HCT116 (cell line): Measurements from ENCODE around the gene ADCK2. TPM values are rescaled to one million over a fixed set of nuclear protein-coding genes. Genes with fewer than 3 reads are reported as not detected.

Source experiments
- ATAC-seq: fragments of 200-7000 bp; cut with Tn5 transposase; 2 replicates; pipeline ENCODE4 v1.9.1; 2020; ENCODE audit warnings: mild to moderate bottlenecking, moderate library complexity
- BruUV-seq: library from RNA; stranded (reverse); fragments of 400-500 nt; replicated peaks from 2 replicates; lab custom pipeline; 2021; lab: Mats Ljungman, UMichigan
- CTCF ChIA-PET: fragments of 300-600 bp; sonication (Branson Sonifier 250); formaldehyde crosslinking; loops from one replicate; lab custom pipeline; 2021; ENCODE audit warnings: antibody characterized with exemption; lab: Charles Lee
- POLR2A ChIA-PET: fragments of 300-600, 350-600 bp; sonication (Branson Sonifier 250); formaldehyde crosslinking; loops from one replicate; lab custom pipeline; 2021; ENCODE audit warnings: antibody characterized with exemption; lab: Charles Lee
- RAD21 ChIA-PET, 2 experiments: fragments of 300-600 bp; sonication (Branson Sonifier 250); formaldehyde crosslinking; loops; one replicate each; lab custom pipeline; 2023; ENCODE audit warnings: low total read pairs in 2 of 2; ENCODE audit not compliant: uncharacterized antibody in 2 of 2, unreplicated experiment in 2 of 2, low non-redundant PET in 1 of 2; lab: Charles Lee
- DNase-seq: peaks from one replicate; pipeline ENCODE4 v3.0.0-alpha.2; 2010; ENCODE audit warnings: low read depth, low spot score
- H2AFZ ChIP-seq: fragments of 200-600 bp; shearing (Covaris generic), sonication (generic); 2 replicates; pipeline ENCODE4 v1.6.1; 2017; ENCODE audit warnings: low read depth, mixed run types, mixed read lengths, antibody characterized with exemption, low read length; ENCODE audit not compliant: poor library complexity, severe bottlenecking
- H3K27ac ChIP-seq: 2 replicates; pipeline ENCODE4 v1.5.1; 2012; ENCODE audit warnings: low read depth, low read length
- H3K27me3 ChIP-seq: fragments of 200-600 bp; sonication (generic); 2 replicates; pipeline ENCODE4 v1.6.1; 2016; ENCODE audit warnings: mixed run types, low read length, mixed read lengths; ENCODE audit not compliant: insufficient read depth
- H3K36me3 ChIP-seq, 2 experiments: fragments of 200-500 bp in 1 of 2; fragments of 200-600 bp in 1 of 2; sonication (Bioruptor generic) in 1 of 2; sonication (generic) in 1 of 2; 2 replicates each; pipeline versions ENCODE4 v1.5.1 to v1.6.1; 2014 to 2016; ENCODE audit warnings: low read length in 2 of 2, inconsistent platforms in 1 of 2, mixed read lengths in 1 of 2, mixed run types in 1 of 2; ENCODE audit not compliant: insufficient read depth in 2 of 2, control insufficient read depth in 1 of 2
- H3K4me1 ChIP-seq, 2 experiments: fragments of 200-600 bp in 1 of 2; sonication (generic) in 1 of 2; 2 replicates each; pipeline versions ENCODE4 v1.5.1 to v1.6.1; 2012 to 2017; ENCODE audit warnings: low read length in 2 of 2, inconsistent platforms in 1 of 2, mild to moderate bottlenecking in 1 of 2, mixed read lengths in 1 of 2, mixed run types in 1 of 2, moderate library complexity in 1 of 2; ENCODE audit not compliant: insufficient read depth in 2 of 2, control insufficient read depth in 1 of 2
- H3K4me2 ChIP-seq: fragments of 200-600 bp; sonication (generic); 2 replicates; pipeline ENCODE4 v1.6.1; 2017; ENCODE audit warnings: mixed run types, low read length, mixed read lengths
- H3K4me3 ChIP-seq, 2 experiments: fragments of 200-600 bp in 1 of 2; sonication (generic) in 1 of 2; replicated peaks in 1 of 2; 2 replicates each; pipeline ENCODE4 v1.5.1; 2011 to 2016; ENCODE audit warnings: low read length in 2 of 2, control low read depth in 1 of 2, low read depth in 1 of 2, mild to moderate bottlenecking in 1 of 2, mixed read lengths in 1 of 2, mixed run types in 1 of 2
- H3K79me2 ChIP-seq: fragments of 200-600 bp; sonication (generic); 2 replicates; pipeline ENCODE4 v1.6.1; 2017; ENCODE audit warnings: mild to moderate bottlenecking, mixed run types, low read length, moderate library complexity, mixed read lengths; ENCODE audit not compliant: insufficient read depth
- H3K9ac ChIP-seq: fragments of 200-600 bp; sonication (generic); 2 replicates; pipeline ENCODE4 v1.6.1; 2016; ENCODE audit warnings: low read length, mixed read lengths
- H3K9me2 ChIP-seq: fragments of 200-600 bp; sonication (generic), shearing (Covaris generic); 2 replicates; pipeline ENCODE4 v1.6.1; 2017; ENCODE audit warnings: mixed run types, mild to moderate bottlenecking, moderate library complexity; ENCODE audit not compliant: insufficient read depth
- H3K9me3 ChIP-seq, 2 experiments: fragments of 200-500 bp in 1 of 2; fragments of 200-600 bp in 1 of 2; sonication (Bioruptor generic) in 1 of 2; sonication (generic) in 1 of 2; 2 replicates each; pipeline ENCODE4 v1.6.1; 2014 to 2017; ENCODE audit warnings: low read length in 2 of 2, mixed read lengths in 2 of 2, inconsistent platforms in 1 of 2, low read depth in 1 of 2, mild to moderate bottlenecking in 1 of 2, mixed run types in 1 of 2, moderate library complexity in 1 of 2; ENCODE audit not compliant: control insufficient read depth in 1 of 2, insufficient read depth in 1 of 2
- H4K20me1 ChIP-seq: fragments of 200-600 bp; sonication (generic), shearing (Covaris generic); 2 replicates; pipeline ENCODE4 v1.6.1; 2017; ENCODE audit warnings: mixed run types, mild to moderate bottlenecking, moderate library complexity; ENCODE audit not compliant: insufficient read depth
- CBX3 ChIP-seq: IDR thresholded peaks from 2 replicates; pipeline ENCODE4 v1.6.1; 2012; ENCODE audit warnings: low read depth
- CEBPB ChIP-seq: IDR thresholded peaks from 2 replicates; pipeline ENCODE4 v1.6.1; 2012; ENCODE audit warnings: low read depth
- CTCF ChIP-seq, 3 experiments: fragments of 200-600 bp in 1 of 3; sonication (generic) in 1 of 3; IDR thresholded peaks in 2 of 3; conservative IDR thresholded peaks in 1 of 3; 2 replicates each; pipeline ENCODE4 v1.5.1; 2012 to 2017; ENCODE audit warnings: low read depth in 2 of 3, low read length in 2 of 3, antibody characterized with exemption in 1 of 3, borderline replicate concordance in 1 of 3, control low read depth in 1 of 3, mild to moderate bottlenecking in 1 of 3, mixed read lengths in 1 of 3, mixed run types in 1 of 3, moderate library complexity in 1 of 3; ENCODE audit not compliant: insufficient read depth in 1 of 3
- ELF1 ChIP-seq: IDR thresholded peaks from 2 replicates; pipeline ENCODE4 v1.6.1; 2012; ENCODE audit warnings: low read depth, borderline replicate concordance
- EZH2 ChIP-seq: fragments of 200-600 bp; sonication (generic); IDR thresholded peaks from 2 replicates; pipeline ENCODE4 v1.6.1; 2017; ENCODE audit warnings: antibody characterized with exemption, mixed run types
- EZH2phosphoT487 ChIP-seq: fragments of 200-600 bp; IDR thresholded peaks from 2 replicates; pipeline ENCODE4 v1.6.1; 2018; ENCODE audit warnings: antibody characterized with exemption, borderline replicate concordance
- FOSL1 ChIP-seq: IDR thresholded peaks from 2 replicates; pipeline ENCODE4 v1.6.1; 2012; ENCODE audit warnings: low read depth
- JUND ChIP-seq: IDR thresholded peaks from 2 replicates; pipeline ENCODE4 v1.6.1; 2012
- MAX ChIP-seq: IDR thresholded peaks from 2 replicates; pipeline ENCODE4 v1.6.1; 2012
- POLR2A ChIP-seq: IDR thresholded peaks from 2 replicates; pipeline ENCODE4 v1.7.0; 2011; ENCODE audit warnings: borderline replicate concordance; ENCODE audit not compliant: insufficient read depth, insufficient read length; ENCODE audit errors: extremely low read depth
- POLR2AphosphoS5 ChIP-seq: IDR thresholded peaks from 2 replicates; pipeline ENCODE4 v1.6.1; 2011; ENCODE audit warnings: mild to moderate bottlenecking, low read depth, low read length, moderate library complexity
- RAD21 ChIP-seq: IDR thresholded peaks from 2 replicates; pipeline ENCODE4 v1.6.1; 2012; ENCODE audit warnings: low read depth, mild to moderate bottlenecking
- REST ChIP-seq: IDR thresholded peaks from 2 replicates; pipeline ENCODE4 v1.6.1; 2012; ENCODE audit warnings: low read depth
- SIN3A ChIP-seq: IDR thresholded peaks from 2 replicates; pipeline ENCODE4 v1.6.1; 2012; ENCODE audit warnings: low read depth
- SP1 ChIP-seq: IDR thresholded peaks from 2 replicates; pipeline ENCODE4 v1.6.1; 2012; ENCODE audit warnings: low read depth
- SRF ChIP-seq: IDR thresholded peaks from 2 replicates; pipeline ENCODE4 v1.6.1; 2012; ENCODE audit warnings: low read depth
- YY1 ChIP-seq: IDR thresholded peaks from 2 replicates; pipeline ENCODE4 v1.6.1; 2011; ENCODE audit warnings: low read length, low read depth, moderate library complexity, mild to moderate bottlenecking; ENCODE audit not compliant: insufficient replicate concordance; ENCODE audit errors: extremely low read depth
- ZBTB33 ChIP-seq: IDR thresholded peaks from 2 replicates; pipeline ENCODE4 v1.6.1; 2011; ENCODE audit warnings: mild to moderate bottlenecking, low read length, moderate library complexity; ENCODE audit not compliant: insufficient replicate concordance; ENCODE audit errors: extremely low read depth
- ZFX ChIP-seq: fragments of 450-650 bp; IDR thresholded peaks from 2 replicates; pipeline ENCODE4 v1.6.1; 2017
- ZNF274 ChIP-seq: fragments of 200-500 bp; sonication (Bioruptor generic); IDR thresholded peaks from 2 replicates; pipeline ENCODE4 v1.6.1; 2014; ENCODE audit warnings: mild to moderate bottlenecking, low read depth, low read length, inconsistent platforms
- intact Hi-C: fragments of 100-400 bp; cut with micrococcal nuclease; formaldehyde crosslinking; loops from 2 replicates; pipeline ENCODE4 v1.10.0; 2022
- total RNA-seq: library from RNA; stranded (reverse); gene quantifications from one replicate; pipeline ENCODE4 v1.2.1, GENCODE V29; 2021; ENCODE audit not compliant: unreplicated experiment

ADCK2 gene
- total RNA-seq, 1 experiment from 2014 or later, result 16.9 TPM

- Histone ChIP-seq H3K4me2 (no peak overlapping the region), H3K36me3 (no peaks in the 10 kb centered on the region), H3K4me1 (peaks cover 4 to 9% of the 10 kb centered on the region in 2 experiments; a peak in 3 of 4 replicates), H3K9me2 (no peaks in the 10 kb centered on the region), H3K27me3 (no peaks in the 10 kb centered on the region), H3K79me2 (no peaks in the 10 kb centered on the region), H3K9me3 (no peaks in the 10 kb centered on the region), H3K4me3 (no peak overlapping the region), H4K20me1 (no peaks in the 10 kb centered on the region), H2AFZ (no peak overlapping the region), H3K9ac (no peak overlapping the region), H3K27ac (no peak overlapping the region)
- intact Hi-C loops, result no loop called here
- ChIA-PET POLR2A (no interaction called here), CTCF (no interaction called here), RAD21 (no interaction called here)
- ATAC-seq (no peak), DNase-seq (no peak)
- no TSS peak for BruUV-seq
- TF ChIP-seq ZFX (no peak), EZH2phosphoT487 (no peak), SP1 (no peak), SRF (no peak), MAX (no peak), ELF1 (no peak), JUND (no peak), POLR2AphosphoS5 (no peak), CEBPB (no peak), YY1 (no peak), SIN3A (no peak), ZBTB33 (no peak), ZNF274 (no peak), REST (no peak), CBX3 (no peak), FOSL1 (no peak), CTCF (IDR thresholded peaks at IDR 0.05 in 2 of 3, conservative IDR thresholded peaks at IDR 0.05 in 1 of 3; ENCODE audit: borderline replicate concordance in 1 of 3, insufficient read depth in 1 of 3, low read depth in 2 of 3, low read length in 2 of 3) (no peak), RAD21 (no peak), POLR2A (no peak), EZH2 (no peak)
Measured at GRCh38 chr7:140667476-140667875, 5.3 kb upstream of the ADCK2 start.
